ENCODE measurements around the gene LGR6.

DNA sequence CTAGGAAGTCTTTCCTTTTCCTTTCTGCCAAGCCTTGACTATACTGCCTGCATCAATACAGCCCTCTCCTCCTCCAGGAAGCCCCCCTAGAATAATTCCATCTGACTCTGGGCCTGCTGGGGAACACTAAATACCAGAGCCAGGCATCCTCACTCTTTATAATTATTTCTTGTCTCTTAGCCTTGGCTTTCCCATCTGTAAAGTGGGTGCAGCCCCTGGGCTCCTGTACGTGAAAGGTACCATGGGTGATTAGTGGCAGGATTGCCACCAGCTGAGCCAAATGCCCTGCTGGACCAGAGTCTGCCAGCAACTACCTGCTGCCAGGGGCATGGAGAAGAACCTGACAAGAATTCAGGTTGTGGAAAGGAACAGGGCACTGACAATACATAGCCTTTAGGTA lies 58.7 kb downstream of the LGR6 start:
- TF ChIP-seq, protein P1, sequence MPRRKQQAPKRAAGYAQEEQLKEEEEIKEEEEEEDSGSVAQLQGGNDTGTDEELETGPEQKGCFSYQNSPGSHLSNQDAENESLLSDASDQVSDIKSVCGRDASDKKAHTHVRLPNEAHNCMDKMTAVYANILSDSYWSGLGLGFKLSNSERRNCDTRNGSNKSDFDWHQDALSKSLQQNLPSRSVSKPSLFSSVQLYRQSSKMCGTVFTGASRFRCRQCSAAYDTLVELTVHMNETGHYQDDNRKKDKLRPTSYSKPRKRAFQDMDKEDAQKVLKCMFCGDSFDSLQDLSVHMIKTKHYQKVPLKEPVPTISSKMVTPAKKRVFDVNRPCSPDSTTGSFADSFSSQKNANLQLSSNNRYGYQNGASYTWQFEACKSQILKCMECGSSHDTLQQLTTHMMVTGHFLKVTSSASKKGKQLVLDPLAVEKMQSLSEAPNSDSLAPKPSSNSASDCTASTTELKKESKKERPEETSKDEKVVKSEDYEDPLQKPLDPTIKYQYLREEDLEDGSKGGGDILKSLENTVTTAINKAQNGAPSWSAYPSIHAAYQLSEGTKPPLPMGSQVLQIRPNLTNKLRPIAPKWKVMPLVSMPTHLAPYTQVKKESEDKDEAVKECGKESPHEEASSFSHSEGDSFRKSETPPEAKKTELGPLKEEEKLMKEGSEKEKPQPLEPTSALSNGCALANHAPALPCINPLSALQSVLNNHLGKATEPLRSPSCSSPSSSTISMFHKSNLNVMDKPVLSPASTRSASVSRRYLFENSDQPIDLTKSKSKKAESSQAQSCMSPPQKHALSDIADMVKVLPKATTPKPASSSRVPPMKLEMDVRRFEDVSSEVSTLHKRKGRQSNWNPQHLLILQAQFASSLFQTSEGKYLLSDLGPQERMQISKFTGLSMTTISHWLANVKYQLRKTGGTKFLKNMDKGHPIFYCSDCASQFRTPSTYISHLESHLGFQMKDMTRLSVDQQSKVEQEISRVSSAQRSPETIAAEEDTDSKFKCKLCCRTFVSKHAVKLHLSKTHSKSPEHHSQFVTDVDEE (CRISPR knock-in tag; IDR thresholded peaks at IDR 0.05) = no peak
- TF ChIP-seq, protein P2, sequence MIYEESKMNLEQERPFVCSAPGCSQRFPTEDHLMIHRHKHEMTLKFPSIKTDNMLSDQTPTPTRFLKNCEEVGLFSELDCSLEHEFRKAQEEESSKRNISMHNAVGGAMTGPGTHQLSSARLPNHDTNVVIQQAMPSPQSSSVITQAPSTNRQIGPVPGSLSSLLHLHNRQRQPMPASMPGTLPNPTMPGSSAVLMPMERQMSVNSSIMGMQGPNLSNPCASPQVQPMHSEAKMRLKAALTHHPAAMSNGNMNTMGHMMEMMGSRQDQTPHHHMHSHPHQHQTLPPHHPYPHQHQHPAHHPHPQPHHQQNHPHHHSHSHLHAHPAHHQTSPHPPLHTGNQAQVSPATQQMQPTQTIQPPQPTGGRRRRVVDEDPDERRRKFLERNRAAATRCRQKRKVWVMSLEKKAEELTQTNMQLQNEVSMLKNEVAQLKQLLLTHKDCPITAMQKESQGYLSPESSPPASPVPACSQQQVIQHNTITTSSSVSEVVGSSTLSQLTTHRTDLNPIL (CRISPR knock-in tag; IDR thresholded peaks at IDR 0.05; ENCODE audit: low read depth) = no peak
- TF ChIP-seq ZFP3 (CRISPR knock-in tag; IDR thresholded peaks at IDR 0.05) (no peak), ARNTL (CRISPR knock-in tag; IDR thresholded peaks at IDR 0.05; ENCODE audit: borderline replicate concordance, low read depth) (no peak), TOX (CRISPR knock-in tag; IDR thresholded peaks at IDR 0.05; ENCODE audit: borderline replicate concordance) (no peak), ISL1 (CRISPR knock-in tag; IDR thresholded peaks at IDR 0.05) (no peak), ZFP30 (CRISPR knock-in tag; IDR thresholded peaks at IDR 0.05) (no peak), ZNF565 (CRISPR knock-in tag; conservative IDR thresholded peaks at IDR 0.05; ENCODE audit: low read depth) (no peak), RARB (CRISPR knock-in tag; IDR thresholded peaks at IDR 0.05) (no peak), PPARA (CRISPR knock-in tag; IDR thresholded peaks at IDR 0.05; ENCODE audit: borderline replicate concordance) (no peak), GLIS3 (CRISPR knock-in tag; IDR thresholded peaks at IDR 0.05) (no peak)
- TF ChIP-seq, protein P3, sequence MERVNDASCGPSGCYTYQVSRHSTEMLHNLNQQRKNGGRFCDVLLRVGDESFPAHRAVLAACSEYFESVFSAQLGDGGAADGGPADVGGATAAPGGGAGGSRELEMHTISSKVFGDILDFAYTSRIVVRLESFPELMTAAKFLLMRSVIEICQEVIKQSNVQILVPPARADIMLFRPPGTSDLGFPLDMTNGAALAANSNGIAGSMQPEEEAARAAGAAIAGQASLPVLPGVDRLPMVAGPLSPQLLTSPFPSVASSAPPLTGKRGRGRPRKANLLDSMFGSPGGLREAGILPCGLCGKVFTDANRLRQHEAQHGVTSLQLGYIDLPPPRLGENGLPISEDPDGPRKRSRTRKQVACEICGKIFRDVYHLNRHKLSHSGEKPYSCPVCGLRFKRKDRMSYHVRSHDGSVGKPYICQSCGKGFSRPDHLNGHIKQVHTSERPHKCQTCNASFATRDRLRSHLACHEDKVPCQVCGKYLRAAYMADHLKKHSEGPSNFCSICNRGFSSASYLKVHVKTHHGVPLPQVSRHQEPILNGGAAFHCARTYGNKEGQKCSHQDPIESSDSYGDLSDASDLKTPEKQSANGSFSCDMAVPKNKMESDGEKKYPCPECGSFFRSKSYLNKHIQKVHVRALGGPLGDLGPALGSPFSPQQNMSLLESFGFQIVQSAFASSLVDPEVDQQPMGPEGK (CRISPR knock-in tag; IDR thresholded peaks at IDR 0.05; ENCODE audit: borderline replicate concordance) = no peak
